Upper lobe of left lung (tissue), 6 donors: ENCODE measurements around the gene ANKS1B. TPM values are rescaled to one million over a fixed set of nuclear protein-coding genes. Genes with fewer than 3 reads are reported as not detected.

Experiments used
- ATAC-seq, 2 donors: fragments of 200-7000 bp; cut with Tn5 transposase; one replicate each; pipeline ENCODE4 v1.9.1; 2022; ENCODE audit warnings: mild to moderate bottlenecking in 2 of 2, moderate library complexity in 2 of 2; ENCODE audit not compliant: low FRiP score in 2 of 2
- DNase-seq, 2 donors: peaks; one replicate each; pipeline ENCODE4 v3.0.0-alpha.2; 2019 to 2020
- H3K27ac ChIP-seq, 4 donors: fragments of 200-600 bp; sonication (generic); one replicate each; pipeline ENCODE4 v1.5.1; 2016 to 2019
- H3K27me3 ChIP-seq, 4 donors: fragments of 200-600 bp; sonication (generic); one replicate each; pipeline ENCODE4 v1.5.1; 2017 to 2019
- H3K36me3 ChIP-seq, 4 donors: fragments of 200-600 bp; sonication (generic); one replicate each; pipeline ENCODE4 v1.5.1; 2016 to 2019
- H3K4me1 ChIP-seq, 4 donors: fragments of 200-600 bp; sonication (generic); one replicate each; pipeline ENCODE4 v1.5.1; 2018 to 2019
- H3K4me3 ChIP-seq, 4 donors: fragments of 200-600 bp; sonication (generic); one replicate each; pipeline ENCODE4 v1.5.1; 2017 to 2019; ENCODE audit warnings: mild to moderate bottlenecking in 2 of 4, moderate library complexity in 1 of 4
- H3K9me3 ChIP-seq, 4 donors: fragments of 200-600 bp; sonication (generic); one replicate each; pipeline ENCODE4 v1.5.1; 2018 to 2019
- CTCF ChIP-seq, 6 experiments: fragments of 450-650 bp in 4 of 6; fragments of 200-600 bp in 2 of 6; sonication (generic) in 2 of 6; IDR thresholded peaks; one replicate each; pipeline ENCODE4 v1.5.1; 2016 to 2019; ENCODE audit warnings: antibody characterized with exemption in 6 of 6
- EP300 ChIP-seq, 4 donors: sonication (generic); formaldehyde crosslinking; IDR thresholded peaks; one replicate each; pipeline ENCODE4 v1.5.1; 2017; ENCODE audit warnings: antibody characterized with exemption in 4 of 4, control low read depth in 2 of 4
- POLR2A ChIP-seq, 4 donors: fragments of 450-650 bp; IDR thresholded peaks; one replicate each; pipeline ENCODE4 v1.5.1; 2016 to 2017; ENCODE audit warnings: antibody characterized with exemption in 4 of 4, mild to moderate bottlenecking in 2 of 4
- POLR2AphosphoS5 ChIP-seq, 2 donors: sonication (generic); formaldehyde crosslinking; IDR thresholded peaks; one replicate each; pipeline ENCODE4 v1.5.1; 2017; ENCODE audit warnings: antibody characterized with exemption in 2 of 2
- WGBS, 2 donors: methylation state at CpG; one replicate each; pipeline ENCODE4 v1.1.5; 2017 to 2018; 5-methylcytosine and 5-hydroxymethylcytosine counted together
- total RNA-seq, 6 donors: library from RNA; depleted of rRNA in 4 of 6; stranded (reverse); fragments of >200 nt in 4 of 6; gene quantifications; one replicate each; pipeline versions ENCODE4 v1.1.0 to v1.2.1, GENCODE V29; 2016 to 2021
- donor health status: DM: no; HTN: no; CAD: no; lungs with moderate emphysema.
- donor health status: DM: no; HTN: yes; CAD: no; lungs with severe emphysema.

ANKS1B gene
- total RNA-seq, 6 donors from 2014 or later = 5.1 to 23.7 (median 7.2) TPM

GRCh38 chr12:99901181-99901580 lies 83.6 kb downstream of the ANKS1B start:
- Histone ChIP-seq H3K4me3 (no peak overlapping the region), H3K9me3 (no peaks in the 10 kb centered on the region), H3K27ac (no peak overlapping the region), H3K4me1 (no peaks in the 10 kb centered on the region), H3K27me3 (no peaks in the 10 kb centered on the region), H3K36me3 (no peaks in the 10 kb centered on the region)
- no peak for TF ChIP-seq CTCF (IDR thresholded peaks at IDR 0.05)
- no peak for TF ChIP-seq POLR2AphosphoS5 (IDR thresholded peaks at IDR 0.05)
- TF ChIP-seq EP300 (IDR thresholded peaks at IDR 0.05) = no peak
- no peak for TF ChIP-seq POLR2A (IDR thresholded peaks at IDR 0.05)
- no peak for ATAC-seq
- WGBS, 2 donors = 42 to 66% methylated on average over 2 of the region's 2 CpGs
- DNase-seq = no peak

GRCh38 chr12:99898645-99899044 lies 86.1 kb downstream of the ANKS1B start:
- Histone ChIP-seq H3K36me3 (no peaks in the 10 kb centered on the region), H3K4me3 (no peak overlapping the region), H3K27ac (no peak overlapping the region), H3K27me3 (no peaks in the 10 kb centered on the region), H3K4me1 (no peaks in the 10 kb centered on the region), H3K9me3 (no peaks in the 10 kb centered on the region)
- 93 to 94% methylated on average over 5 of the region's 5 CpGs for WGBS, 2 donors
- TF ChIP-seq POLR2AphosphoS5 (IDR thresholded peaks at IDR 0.05) (no peak), EP300 (IDR thresholded peaks at IDR 0.05) (no peak), CTCF (IDR thresholded peaks at IDR 0.05) (no peak), POLR2A (IDR thresholded peaks at IDR 0.05) (no peak)
- ATAC-seq (no peak), DNase-seq (no peak)

DNA sequence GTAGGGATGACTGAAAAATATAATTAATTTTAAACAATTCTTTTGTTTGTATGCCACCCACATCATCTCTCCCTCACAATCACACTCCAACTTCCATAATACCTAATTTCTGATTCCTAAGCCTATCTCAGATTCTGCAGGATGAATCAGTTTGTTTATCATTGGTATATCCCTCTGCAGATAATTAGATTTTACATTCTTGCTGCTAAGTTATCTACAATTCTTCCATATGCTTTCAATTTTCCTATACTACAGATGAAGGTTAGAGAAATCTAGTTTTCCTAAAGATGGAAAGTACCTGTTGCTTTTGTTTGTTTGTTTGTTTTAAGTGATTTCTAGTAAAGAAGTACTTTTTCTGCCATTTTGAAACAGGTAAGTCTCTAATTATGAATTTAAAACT lies 105.3 kb downstream of the ANKS1B start:
- H3K27me3 ChIP-seq = no peaks in the 10 kb centered on the region
- DNase-seq (no peak), ATAC-seq (no peak)
- H3K27ac ChIP-seq = no peak overlapping the region
- H3K36me3 ChIP-seq = no peaks in the 10 kb centered on the region
- H3K4me1 ChIP-seq = no peaks in the 10 kb centered on the region
- no peak overlapping the region for H3K4me3 ChIP-seq
- no peaks in the 10 kb centered on the region for H3K9me3 ChIP-seq
- TF ChIP-seq POLR2A (IDR thresholded peaks at IDR 0.05) = no peak
- no peak for TF ChIP-seq EP300 (IDR thresholded peaks at IDR 0.05)
- no peak for TF ChIP-seq POLR2AphosphoS5 (IDR thresholded peaks at IDR 0.05)
- no peak for TF ChIP-seq CTCF (IDR thresholded peaks at IDR 0.05)

- H3K27me3 ChIP-seq = no peaks in the 10 kb centered on the region
- ATAC-seq = no peak
- no peak for DNase-seq
- H3K9me3 ChIP-seq = no peaks in the 10 kb centered on the region
- no peak for TF ChIP-seq POLR2AphosphoS5 (IDR thresholded peaks at IDR 0.05)
- H3K4me1 ChIP-seq = no peaks in the 10 kb centered on the region
- H3K27ac ChIP-seq = no peak overlapping the region
- no peaks in the 10 kb centered on the region for H3K36me3 ChIP-seq
- no peak overlapping the region for H3K4me3 ChIP-seq
These were observed 109.7 kb downstream of the ANKS1B start for GRCh38 chr12:99875081-99875480.

DNA sequence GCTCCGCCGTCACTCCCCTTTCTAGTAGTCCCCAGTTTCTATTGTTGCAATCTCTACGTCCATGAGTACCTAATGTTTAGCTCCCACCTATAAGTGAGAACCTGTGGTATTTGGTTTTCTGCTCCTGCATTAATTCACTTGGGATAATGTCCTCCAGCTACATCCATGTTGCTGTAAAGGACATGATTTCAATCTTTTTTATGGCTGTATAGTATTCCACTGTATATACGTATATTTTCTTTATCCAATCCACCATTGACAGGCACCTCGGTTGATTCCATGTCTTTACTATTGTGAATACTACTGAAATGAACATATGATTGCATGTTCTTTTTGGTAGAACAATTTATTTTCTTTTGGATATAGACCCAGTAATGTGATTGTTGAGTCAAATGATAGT lies 114.7 kb downstream of the ANKS1B start:
- Histone ChIP-seq H3K4me3 (no peak overlapping the region), H3K27ac (no peak overlapping the region), H3K36me3 (no peaks in the 10 kb centered on the region), H3K9me3 (no peaks in the 10 kb centered on the region), H3K4me1 (no peaks in the 10 kb centered on the region), H3K27me3 (no peaks in the 10 kb centered on the region)
- 95% methylated on average over 5 of the region's 5 CpGs for WGBS, 2 donors
- ATAC-seq = no peak
- TF ChIP-seq EP300 (IDR thresholded peaks at IDR 0.05) = no peak
- no peak for DNase-seq

GRCh38 chr12:99861731-99862130 lies 123.0 kb downstream of the ANKS1B start:
- no peaks in the 10 kb centered on the region for H3K27me3 ChIP-seq
- no peak for TF ChIP-seq POLR2AphosphoS5 (IDR thresholded peaks at IDR 0.05)
- TF ChIP-seq CTCF (IDR thresholded peaks at IDR 0.05) = no peak
- no peak for TF ChIP-seq POLR2A (IDR thresholded peaks at IDR 0.05)
- no peak for TF ChIP-seq EP300 (IDR thresholded peaks at IDR 0.05)
- H3K9me3 ChIP-seq = no peaks in the 10 kb centered on the region
- WGBS, 2 donors = 84 to 85% methylated on average over 4 of the region's 4 CpGs
- H3K4me1 ChIP-seq = no peaks in the 10 kb centered on the region
- H3K36me3 ChIP-seq = no peaks in the 10 kb centered on the region
- ATAC-seq = no peak
- H3K4me3 ChIP-seq = no peak overlapping the region
- DNase-seq = no peak
- H3K27ac ChIP-seq = no peak overlapping the region
